Hepatocyte (in vitro differentiated cells): ENCODE measurements around the gene IL3RA. TPM values are rescaled to one million over a fixed set of nuclear protein-coding genes. Genes with fewer than 3 reads are reported as not detected.

Source experiments
- DNase-seq: peaks from one replicate; pipeline ENCODE4 v3.0.0-alpha.2; 2016; ENCODE audit warnings: low spot score
- H2AFZ ChIP-seq: fragments of 200-600 bp; sonication (generic); 2 replicates; pipeline ENCODE4 v1.6.0; 2016; ENCODE audit warnings: antibody characterized with exemption, mild to moderate bottlenecking
- H3K27ac ChIP-seq: fragments of 200-600 bp; sonication (generic); 2 replicates; pipeline ENCODE4 v1.5.1; 2016; ENCODE audit warnings: mild to moderate bottlenecking
- H3K27me3 ChIP-seq: fragments of 200-600 bp; sonication (generic); 2 replicates; pipeline ENCODE4 v1.6.1; 2016
- H3K36me3 ChIP-seq: fragments of 200-600 bp; sonication (generic); replicated peaks from 2 replicates; pipeline ENCODE4 v1.5.1; 2016; ENCODE audit warnings: low read depth; ENCODE audit not compliant: insufficient read depth
- H3K4me1 ChIP-seq: fragments of 200-600 bp; sonication (generic); 2 replicates; pipeline ENCODE4 v1.5.1; 2016; ENCODE audit warnings: mild to moderate bottlenecking, moderate library complexity; ENCODE audit not compliant: insufficient read depth
- H3K4me2 ChIP-seq: fragments of 200-600 bp; sonication (generic); 2 replicates; pipeline ENCODE4 v1.6.0; 2016
- H3K4me3 ChIP-seq: fragments of 200-600 bp; sonication (generic); 2 replicates; pipeline ENCODE4 v1.5.1; 2016; ENCODE audit warnings: mild to moderate bottlenecking
- H3K79me2 ChIP-seq: fragments of 200-600 bp; sonication (generic); 2 replicates; pipeline ENCODE4 v1.6.0; 2017; ENCODE audit warnings: mild to moderate bottlenecking
- H3K9me2 ChIP-seq: fragments of 200-600 bp; sonication (generic); replicated peaks from 2 replicates; pipeline ENCODE4 v1.6.0; 2017; ENCODE audit warnings: mild to moderate bottlenecking; ENCODE audit not compliant: insufficient read depth
- H3K9me3 ChIP-seq: fragments of 200-600 bp; sonication (generic); 2 replicates; pipeline ENCODE4 v1.5.1; 2016; ENCODE audit warnings: low read depth, mild to moderate bottlenecking
- H4K20me1 ChIP-seq: fragments of 200-600 bp; sonication (generic); 2 replicates; pipeline ENCODE4 v1.6.0; 2016; ENCODE audit warnings: mild to moderate bottlenecking; ENCODE audit not compliant: insufficient read depth, poor library complexity, severe bottlenecking
- CTCF ChIP-seq: fragments of 200-600 bp; sonication (generic); IDR thresholded peaks from 2 replicates; pipeline ENCODE4 v1.5.1; 2016; ENCODE audit warnings: antibody characterized with exemption, mild to moderate bottlenecking; ENCODE audit not compliant: poor library complexity
- EZH2 ChIP-seq: fragments of 200-600 bp; sonication (generic); IDR thresholded peaks from 2 replicates; pipeline ENCODE4 v1.6.1; 2016; ENCODE audit warnings: antibody characterized with exemption, mild to moderate bottlenecking, borderline replicate concordance
- EZH2phosphoT487 ChIP-seq: fragments of 200-600 bp; sonication (generic); IDR thresholded peaks from one replicate; pipeline ENCODE4 v1.6.1; 2018; ENCODE audit warnings: antibody characterized with exemption, mild to moderate bottlenecking, low read depth, moderate library complexity; ENCODE audit not compliant: unreplicated experiment, severe bottlenecking
- WGBS: methylation state at CpG from one replicate; pipeline ENCODE4 v1.1.6; 2016; ENCODE audit warnings: low lambda C conversion rate; ENCODE audit errors: missing lambda C conversion rate; 5-methylcytosine and 5-hydroxymethylcytosine counted together
- polyA plus RNA-seq: library from polyadenylated mRNA; unstranded; fragments of >200 nt; fragmentation: Nextera tagmentation; extraction: Ambion mirVana; gene quantifications from 2 replicates; pipeline ENCODE4 v1.2.1, GENCODE V29; 2016
- total RNA-seq: library from RNA; depleted of rRNA; stranded (reverse); fragments of >200 nt; gene quantifications from 2 replicates; pipeline ENCODE4 v1.2.3, GENCODE V29; 2014

The IL3RA gene
- total and polyA plus RNA-seq, 2 experiments from 2014 or later: 0.30 to 0.42 TPM

DNA sequence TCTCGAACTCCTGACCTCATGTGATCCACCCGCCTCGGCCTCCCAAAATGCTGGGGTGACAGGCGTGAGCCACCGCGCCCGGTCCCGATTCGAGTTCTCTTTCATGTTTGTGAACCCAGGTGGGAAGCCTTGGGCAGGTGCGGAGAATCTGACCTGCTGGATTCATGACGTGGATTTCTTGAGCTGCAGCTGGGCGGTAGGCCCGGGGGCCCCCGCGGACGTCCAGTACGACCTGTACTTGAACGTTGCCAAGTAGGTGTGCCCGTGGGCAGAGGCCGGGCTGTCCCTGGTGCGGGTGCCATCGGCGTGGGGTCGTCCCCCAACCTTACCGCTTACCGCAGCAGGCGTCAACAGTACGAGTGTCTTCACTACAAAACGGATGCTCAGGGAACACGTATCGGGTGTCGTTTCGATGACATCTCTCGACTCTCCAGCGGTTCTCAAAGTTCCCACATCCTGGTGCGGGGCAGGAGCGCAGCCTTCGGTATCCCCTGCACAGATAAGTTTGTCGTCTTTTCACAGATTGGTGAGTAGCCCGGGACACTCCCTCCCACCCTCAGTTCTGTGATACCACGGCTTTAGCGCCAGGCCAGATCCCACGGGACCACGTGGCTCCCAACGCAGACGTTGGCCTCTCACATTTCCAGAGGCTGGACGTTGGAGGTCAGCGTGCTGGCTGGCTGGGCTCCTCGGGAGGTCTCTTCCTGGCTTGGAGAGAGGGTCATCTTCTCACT is 15.6 kb downstream of the IL3RA start:
- H3K9me2 ChIP-seq: no peaks in the 10 kb centered on the region
- no peaks in the 10 kb centered on the region for H3K4me1 ChIP-seq
- WGBS: 96% methylated on average over 44 of the region's 49 CpGs

DNA sequence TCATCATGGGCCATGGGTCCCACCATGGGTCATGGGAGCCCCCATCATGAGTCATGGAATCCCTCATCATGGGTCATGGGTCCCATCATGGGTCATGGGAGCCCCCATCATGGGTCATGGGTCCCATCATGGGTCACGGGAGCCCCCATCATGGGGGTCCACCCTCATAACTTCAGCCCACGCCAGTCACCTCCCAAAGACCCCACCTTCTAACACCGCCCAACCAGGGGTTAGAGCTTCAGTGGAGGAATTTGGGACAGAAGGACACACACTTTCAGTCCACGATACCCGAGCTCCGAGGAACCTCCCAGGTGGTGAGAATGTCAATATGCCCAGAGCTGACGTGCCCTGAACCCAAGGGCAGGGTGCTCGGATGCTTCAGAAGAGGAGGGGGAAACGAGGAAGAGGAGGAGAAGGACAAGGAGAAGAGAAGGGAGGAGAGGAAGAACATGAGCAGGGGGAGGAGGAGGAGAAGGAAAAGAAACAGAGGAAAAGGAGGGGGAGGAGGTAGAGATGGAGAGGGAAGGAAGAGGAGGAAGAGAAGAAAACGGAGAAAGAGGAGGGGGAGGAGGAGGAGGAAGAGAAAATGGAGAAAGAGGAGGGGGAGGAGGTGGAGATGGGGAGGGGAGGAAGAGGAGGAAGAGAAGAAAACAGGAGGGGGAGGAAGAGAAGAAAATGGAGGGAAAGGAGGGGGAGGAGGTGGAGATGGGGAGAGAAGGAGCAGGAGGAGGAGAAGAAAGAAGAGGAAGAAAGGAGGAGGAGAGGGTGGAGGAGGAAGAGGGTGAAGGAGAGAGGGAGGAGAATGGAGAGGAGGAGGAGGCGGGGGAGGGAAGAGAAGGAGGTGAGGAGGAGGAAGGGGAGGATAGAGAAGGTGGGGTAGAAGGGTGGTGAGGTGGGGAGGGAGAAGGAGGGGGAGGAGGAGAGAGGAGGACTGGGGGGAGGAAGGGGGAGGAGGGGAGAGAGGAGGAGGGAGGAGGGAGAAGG is 17.7 kb downstream of the IL3RA start:
- WGBS: 90% methylated on average over 10 of the region's 11 CpGs
- TF ChIP-seq CTCF (no peak), EZH2phosphoT487 (no peak), EZH2 (no peak)
- Histone ChIP-seq H3K4me1 (no peaks in the 10 kb centered on the region), H3K27ac (no peak overlapping the region), H3K4me2 (no peak overlapping the region), H3K79me2 (no peaks in the 10 kb centered on the region), H3K36me3 (no peaks in the 10 kb centered on the region), H3K27me3 (no peaks in the 10 kb centered on the region), H3K9me3 (no peaks in the 10 kb centered on the region), H3K4me3 (no peak overlapping the region), H2AFZ (no peak overlapping the region), H3K9me2 (no peaks in the 10 kb centered on the region), H4K20me1 (no peaks in the 10 kb centered on the region)
- no peak for DNase-seq

More for the DNA sequence above, 15.6 kb downstream of the IL3RA start:
- DNase-seq: no peak
- TF ChIP-seq CTCF: no peak
- no peak for TF ChIP-seq EZH2phosphoT487
- no peak for TF ChIP-seq EZH2
- H3K79me2 ChIP-seq: no peaks in the 10 kb centered on the region
- H3K36me3 ChIP-seq: no peaks in the 10 kb centered on the region
- no peak overlapping the region for H3K4me2 ChIP-seq
- H3K9me3 ChIP-seq: no peaks in the 10 kb centered on the region
- H3K4me3 ChIP-seq: no peak overlapping the region
- H4K20me1 ChIP-seq: no peaks in the 10 kb centered on the region
- H3K27me3 ChIP-seq: no peaks in the 10 kb centered on the region
- H3K27ac ChIP-seq: no peak overlapping the region
- H2AFZ ChIP-seq: no peak overlapping the region

DNA sequence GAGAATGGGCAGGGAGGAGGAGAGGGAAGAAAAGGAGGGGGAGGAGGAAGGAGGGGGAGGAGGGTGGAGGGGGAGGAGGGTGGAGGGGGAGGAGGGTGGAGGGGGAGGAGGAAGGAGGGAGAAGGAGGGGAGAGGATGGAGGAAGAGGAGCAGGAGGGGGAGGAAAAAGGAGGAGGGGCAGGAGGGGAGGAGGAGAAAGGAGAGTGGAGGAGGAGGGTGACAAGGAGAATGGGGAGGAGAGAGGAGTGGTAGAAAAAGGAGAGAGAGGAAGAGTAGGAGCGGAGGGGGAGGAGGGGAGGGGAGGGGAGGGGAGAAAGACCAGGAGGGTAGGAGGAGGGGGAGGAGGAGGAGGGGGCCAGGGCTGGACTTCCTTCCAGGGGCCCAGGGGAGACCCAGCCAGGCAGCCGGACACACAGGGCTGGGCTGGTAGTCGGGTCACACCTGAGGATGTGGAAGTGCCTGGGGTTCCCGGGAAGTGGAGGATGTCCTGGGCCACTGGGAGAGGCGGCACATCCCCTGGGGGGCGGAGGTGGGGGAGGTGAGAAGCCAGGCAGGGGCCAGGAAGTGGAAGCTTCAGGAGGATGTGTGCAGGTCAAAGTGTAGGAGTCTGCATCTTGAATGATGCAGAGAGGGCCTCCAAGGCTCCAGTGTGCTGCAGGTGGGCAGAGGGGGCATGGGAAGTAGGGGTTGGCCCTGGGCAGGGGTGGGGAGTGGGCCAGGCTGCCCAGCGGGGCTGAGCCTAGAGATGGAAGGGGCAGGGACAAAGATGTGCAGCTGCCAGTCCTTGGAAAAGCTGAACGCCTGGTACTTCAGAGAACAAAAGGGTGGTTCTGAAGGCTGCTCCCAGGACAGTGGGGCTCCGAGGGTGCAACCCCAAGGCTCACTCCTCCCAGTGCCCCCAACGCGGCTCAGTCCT is 18.8 kb downstream of the IL3RA start:
- H3K4me3 ChIP-seq: no peak overlapping the region
- DNase-seq: no peak
- no peaks in the 10 kb centered on the region for H3K9me2 ChIP-seq
- no peaks in the 10 kb centered on the region for H3K4me1 ChIP-seq
- 39% methylated on average over 4 of the region's 11 CpGs for WGBS
- H2AFZ ChIP-seq: no peak overlapping the region
- H3K9me3 ChIP-seq: no peaks in the 10 kb centered on the region
- no peak overlapping the region for H3K27ac ChIP-seq
- no peaks in the 10 kb centered on the region for H3K27me3 ChIP-seq
- no peaks in the 10 kb centered on the region for H3K79me2 ChIP-seq
- H4K20me1 ChIP-seq: no peaks in the 10 kb centered on the region
- no peak overlapping the region for H3K4me2 ChIP-seq
- TF ChIP-seq EZH2: no peak
- TF ChIP-seq EZH2phosphoT487: no peak
- H3K36me3 ChIP-seq: no peaks in the 10 kb centered on the region
